GM21381 (cell line): ENCODE results near the gene PNRC2.
"Not testable (repeated sequence)": the region's sequence is repeated elsewhere in the genome, so short reads cannot be mapped to it uniquely, and the experiment has no call there.

Source experiments
- ATAC-seq: cut with Tn5 transposase; IDR thresholded peaks from one replicate; pipeline ENCODE4 v1.9.1; 2021; ENCODE audit warnings: mild to moderate bottlenecking, moderate library complexity; ENCODE audit not compliant: unreplicated experiment

The PNRC2 gene

DNA sequence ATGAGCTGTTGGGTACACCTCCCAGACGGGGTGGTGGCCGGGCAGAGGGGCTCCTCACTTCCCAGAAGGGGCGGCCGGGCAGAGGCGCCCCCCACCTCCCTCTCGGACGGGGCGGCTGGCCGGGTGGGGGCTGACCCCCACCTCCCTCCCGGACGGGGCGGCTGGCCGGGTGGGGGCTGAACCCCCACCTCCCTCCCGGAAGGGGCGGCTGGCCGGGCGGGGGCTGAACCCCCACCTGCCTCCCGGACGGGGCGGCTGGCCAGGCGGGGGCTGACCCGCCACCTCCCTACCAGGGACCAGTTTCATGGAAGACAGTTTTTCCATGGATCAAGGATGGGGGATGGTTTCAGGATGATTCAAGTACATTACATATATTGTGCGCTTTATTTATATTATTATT is 27.4 kb downstream of the PNRC2 start:
- ATAC-seq = not testable (repeated sequence)

DNA sequence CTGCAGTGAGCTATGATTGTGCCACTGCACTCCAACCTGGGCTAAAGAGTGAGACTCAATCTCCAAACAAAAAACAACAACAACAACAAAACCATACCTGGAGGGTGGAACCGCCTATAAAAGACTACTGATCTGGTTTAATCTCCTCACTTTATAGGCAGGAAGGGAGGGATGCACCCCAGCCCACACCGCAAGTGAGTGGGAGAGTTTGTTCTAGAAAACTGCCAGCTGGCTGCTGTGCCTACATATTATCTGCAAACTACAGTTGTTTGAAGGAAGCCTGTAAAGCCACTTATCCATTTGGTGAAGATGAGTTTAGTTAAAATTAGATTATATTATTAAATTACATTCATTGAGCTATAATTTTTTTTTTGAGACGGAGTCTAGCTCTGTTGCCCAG is 29.6 kb downstream of the PNRC2 start:
- ATAC-seq = no peak

DNA sequence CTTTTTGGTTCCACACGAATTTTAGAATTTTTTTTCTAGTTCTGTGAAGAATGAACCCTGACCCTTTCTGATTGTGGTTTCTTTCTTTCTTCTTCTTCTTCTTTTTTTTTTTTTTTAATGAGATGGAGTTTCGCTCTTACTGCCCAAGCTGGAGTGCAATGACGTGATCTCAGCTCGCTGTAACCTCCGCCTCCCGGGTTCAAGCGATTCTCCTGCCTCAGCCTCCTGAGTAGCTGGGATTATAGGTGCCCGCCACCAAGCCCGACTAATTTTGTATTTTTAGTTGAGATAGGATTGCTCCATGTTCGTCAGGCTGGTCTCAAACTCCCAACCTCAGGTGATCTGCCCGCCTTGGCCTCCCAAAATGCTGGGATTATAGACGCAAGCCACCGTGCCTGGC is 32.4 kb downstream of the PNRC2 start:
- not testable (repeated sequence) for ATAC-seq

DNA sequence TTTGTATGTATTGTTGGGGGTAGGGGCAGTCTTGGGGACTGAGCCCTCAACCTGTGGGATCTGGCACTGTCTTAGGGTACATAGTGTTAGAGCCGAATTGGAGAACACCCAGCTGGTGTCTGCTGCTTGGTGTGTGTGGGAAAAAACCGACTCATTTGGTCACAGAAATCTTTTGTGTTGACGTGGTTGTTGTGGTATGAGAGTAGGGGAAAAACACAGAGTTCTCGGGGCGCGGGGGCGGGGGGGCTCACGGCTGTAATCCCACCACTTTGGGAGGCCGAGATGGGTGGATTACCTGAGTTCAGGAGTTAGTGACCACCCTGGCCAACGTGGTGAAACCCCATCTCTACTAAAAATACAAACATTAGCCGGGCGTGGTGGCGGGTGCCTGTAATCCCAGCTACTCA is 35.8 kb downstream of the PNRC2 start:
- ATAC-seq = no peak

DNA sequence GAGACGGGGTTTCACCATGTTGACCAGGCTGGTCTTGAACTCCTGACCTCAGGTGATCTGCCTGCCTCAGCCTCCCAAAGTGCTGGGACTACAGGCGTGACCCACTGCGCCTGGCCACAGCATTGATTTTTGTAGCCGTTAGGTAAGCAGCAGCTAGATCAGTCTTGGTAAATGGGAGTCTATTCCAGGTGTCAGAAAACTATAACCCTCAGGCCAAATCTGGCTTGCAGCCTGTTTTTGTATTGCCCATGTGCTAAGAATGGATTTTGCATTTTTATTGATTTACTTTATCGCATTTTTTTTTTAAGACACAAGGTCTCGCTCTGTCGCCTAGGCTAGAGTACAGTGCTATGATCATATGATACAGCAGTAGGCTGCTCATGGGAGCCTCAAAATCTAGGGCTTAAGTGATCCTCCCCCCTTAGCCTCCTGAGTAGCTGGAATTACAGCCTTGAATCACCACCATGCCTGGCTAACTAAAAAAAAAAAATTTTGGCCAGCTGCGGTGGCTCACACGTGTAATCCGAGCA is 37.1 kb downstream of the PNRC2 start:
- no peak for ATAC-seq

DNA sequence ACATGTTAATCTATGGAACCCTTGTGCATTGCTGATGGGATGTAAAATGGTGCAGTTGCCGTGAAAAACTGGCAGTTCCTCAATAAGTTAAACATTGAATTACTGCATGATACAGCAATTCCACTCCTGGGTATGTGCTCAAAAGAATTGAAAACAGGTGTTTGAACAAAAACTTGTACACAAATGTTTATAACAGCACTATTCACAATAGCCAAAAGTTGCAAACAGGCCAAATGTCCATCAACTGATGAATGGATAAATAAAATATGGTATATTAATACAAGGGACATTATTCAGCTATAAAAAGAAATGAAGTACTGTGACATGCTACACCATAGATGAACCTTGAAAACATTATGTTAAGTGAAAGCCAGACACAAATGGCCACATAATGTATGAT is 38.2 kb downstream of the PNRC2 start:
- no peak for ATAC-seq

DNA sequence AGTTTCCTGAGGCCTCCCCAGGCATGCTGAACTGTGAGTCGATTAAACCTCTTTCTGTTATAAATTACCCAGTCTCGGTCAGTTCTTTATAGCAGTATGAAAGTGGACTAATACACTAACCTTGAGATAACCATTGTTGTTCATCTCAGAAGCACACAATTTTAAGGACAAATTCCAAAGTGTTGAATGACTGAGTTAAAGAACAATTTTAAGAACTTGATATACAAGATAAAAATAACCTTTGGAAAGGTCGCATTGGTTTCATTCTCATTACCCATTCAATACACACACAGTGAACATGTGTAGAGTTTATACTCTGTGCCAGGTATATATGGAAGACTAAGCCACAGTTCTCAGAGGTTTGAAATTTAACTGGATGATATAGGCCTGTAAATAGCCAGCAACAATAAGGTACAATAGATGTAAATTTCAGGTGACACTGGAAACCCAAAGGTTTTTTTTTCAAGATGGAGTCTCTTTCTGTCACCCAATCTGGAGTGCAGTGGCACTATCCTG is 39.6 kb downstream of the PNRC2 start:
- no peak for ATAC-seq

DNA sequence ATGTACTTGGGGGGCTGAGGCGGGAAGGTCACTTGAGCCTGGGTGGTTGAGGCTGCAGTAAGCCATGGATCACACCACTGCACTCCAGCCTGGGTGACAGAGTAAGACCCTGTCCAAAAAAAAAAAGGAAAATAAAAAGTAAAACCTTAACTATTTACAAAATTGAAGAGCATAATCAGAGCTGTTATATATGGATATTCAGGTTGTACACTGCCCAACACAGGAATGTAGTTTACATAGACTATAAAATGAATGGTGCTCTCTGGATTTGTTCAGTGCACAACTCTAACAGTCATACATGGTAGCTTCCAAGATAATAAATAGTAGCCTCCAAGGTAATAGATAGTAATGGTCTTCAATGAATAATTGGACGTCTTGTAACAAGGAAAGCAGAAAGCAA is 43.1 kb downstream of the PNRC2 start:
- no peak for ATAC-seq

DNA sequence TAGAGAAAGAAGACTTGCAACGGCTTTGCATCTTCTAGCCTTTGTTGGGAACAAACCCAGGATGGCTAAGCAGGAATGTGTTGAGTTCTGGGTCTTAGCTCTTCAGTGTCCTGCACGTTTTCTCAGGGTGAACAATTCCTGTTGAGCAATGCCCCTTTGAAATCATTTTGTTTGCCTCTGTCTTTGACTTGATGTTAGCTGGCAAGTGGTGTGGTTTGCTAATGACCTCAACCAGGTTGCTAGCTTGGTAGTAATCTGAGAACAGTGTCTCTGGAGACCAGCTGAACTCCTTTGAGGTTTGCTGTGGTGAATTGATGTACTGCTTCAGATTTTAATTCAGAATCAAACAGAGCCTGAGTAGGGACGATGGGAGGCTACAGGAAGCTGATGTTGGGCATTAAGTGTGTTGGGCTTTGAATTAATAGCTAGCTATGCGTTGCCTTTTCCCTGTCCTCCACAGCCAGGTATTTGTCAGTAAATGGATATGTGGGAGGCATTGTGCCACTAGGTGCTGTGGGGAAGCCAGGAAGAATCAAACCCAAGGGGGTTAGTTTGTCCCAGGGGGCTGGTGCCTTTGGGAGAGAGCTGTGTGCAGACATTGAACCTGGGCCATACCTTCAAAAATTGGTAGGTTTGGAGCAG is 43.8 kb downstream of the PNRC2 start:
- ATAC-seq = no peak

DNA sequence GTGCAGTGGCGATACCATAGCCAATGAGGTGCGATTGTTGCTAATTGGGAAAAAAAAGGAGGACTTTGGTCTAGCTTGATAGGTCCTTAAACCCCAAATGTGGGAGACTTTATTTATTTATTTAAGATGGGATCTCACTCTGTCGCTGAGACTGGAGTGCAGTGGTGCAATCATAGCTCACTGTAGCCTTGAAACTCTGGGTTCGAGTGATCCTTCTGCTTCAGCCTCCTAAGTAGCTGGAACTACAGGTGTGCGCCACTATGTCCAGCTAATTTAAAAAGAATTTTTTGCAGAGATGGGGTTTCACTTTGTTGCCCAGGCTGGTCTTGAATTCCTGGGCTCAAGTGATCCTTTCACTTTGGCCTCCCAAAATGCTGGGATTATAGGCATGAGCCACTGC is 44.5 kb downstream of the PNRC2 start:
- no peak for ATAC-seq

DNA sequence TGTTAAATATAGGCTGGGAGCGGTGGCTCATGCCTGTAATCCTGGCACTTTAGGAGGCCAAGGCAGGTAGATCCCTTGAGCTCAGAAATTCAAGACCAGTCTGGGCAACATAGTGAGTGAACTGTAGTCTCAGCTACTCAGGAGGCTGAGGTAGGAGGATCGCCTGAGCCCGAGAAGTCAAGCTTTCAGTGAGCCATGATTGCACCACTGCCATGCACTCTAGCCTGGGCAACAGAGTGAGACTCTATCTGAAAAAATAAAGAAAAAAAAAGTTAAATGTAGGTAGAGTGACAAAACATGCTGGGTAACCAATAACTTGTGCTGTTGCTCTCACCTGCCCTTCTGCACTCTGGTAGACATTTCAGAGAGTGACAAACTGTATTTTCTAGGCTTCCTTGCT is 45.5 kb downstream of the PNRC2 start:
- no peak for ATAC-seq

DNA sequence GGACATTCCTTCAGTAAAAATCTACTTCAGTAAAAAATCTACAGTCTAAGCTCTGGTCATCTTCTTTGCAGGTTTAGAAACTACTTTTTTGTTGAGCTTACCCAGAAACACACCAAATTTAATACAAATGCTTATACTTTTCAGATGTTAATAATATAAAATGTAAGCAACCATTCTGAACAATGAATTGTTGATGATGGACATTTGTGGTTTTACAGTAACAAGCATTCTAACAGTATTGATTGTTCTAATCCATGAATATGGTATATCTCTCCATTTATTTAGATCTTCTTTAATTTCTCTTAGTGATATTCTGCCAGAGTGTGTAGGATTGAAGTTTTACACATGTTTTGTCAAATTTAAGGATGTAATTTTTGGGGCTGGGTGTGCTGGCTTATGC is 47.5 kb downstream of the PNRC2 start:
- no peak for ATAC-seq

DNA sequence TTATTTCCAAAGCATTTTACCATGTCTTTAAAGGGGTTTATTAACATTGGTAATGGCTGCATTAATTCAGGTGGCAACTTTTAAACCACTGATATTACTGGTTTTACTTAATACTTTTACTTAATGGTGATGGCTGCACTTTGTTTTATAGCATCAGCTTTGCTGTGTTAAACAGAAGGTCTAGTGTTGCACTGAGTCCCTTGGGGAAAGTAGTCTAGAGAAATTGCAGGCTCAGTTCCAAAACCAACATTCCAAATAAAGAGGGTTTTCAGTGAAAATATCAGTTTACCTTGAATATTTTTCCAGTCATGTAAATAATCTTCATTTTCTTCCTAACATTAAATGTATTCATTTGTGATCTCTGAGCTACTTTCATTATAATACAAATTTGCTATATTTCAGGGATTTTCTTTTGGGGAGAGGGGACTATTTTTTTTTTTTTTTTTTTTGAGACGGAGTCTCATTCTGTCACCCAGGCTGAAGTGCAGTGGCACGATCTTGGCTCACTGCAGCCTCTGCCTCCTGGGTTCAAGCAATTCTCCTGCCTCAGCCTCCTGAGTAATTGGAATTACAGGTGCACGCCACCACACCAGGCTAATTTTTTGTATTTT is 49.1 kb downstream of the PNRC2 start:
- not testable (repeated sequence) for ATAC-seq

DNA sequence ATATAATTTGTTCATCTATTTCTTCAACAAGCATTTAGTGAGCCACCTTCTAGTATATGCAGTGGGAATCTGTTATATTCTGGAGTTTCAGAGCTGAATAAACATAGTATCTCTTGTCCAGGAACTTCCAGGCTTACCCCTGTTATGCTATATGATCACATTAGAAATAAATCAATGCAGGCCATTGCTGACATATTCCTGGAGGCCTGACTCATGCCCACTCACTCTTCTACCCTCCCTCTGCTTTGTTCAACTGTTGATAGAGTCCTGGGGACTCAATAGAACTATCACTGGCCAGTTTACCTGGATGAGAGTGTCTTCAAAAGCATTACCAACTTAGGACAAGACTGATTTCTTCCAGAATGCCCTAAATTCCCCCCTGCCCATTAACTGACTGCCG is 49.8 kb downstream of the PNRC2 start:
- ATAC-seq = no peak

DNA sequence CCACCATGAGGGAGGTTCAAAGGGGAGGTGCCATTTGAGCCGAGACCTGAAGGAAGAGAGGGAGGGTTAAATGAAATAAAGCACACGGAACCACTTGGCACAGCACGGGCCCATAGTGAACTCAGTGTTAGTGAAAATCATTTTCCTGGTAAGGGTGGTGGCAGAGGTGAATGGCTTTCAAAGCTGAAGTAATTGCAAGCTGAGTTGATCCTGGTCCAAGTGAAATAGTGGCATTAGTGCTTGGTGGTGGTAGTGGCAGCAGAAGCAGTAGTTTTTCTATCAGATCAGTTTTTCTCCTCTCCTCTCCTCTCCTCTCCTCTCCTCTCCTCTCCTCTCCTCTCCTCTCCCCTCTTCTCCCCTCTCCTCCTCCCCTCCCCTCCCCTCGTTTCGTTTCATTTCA is 51.0 kb downstream of the PNRC2 start:
- ATAC-seq = no peak

DNA sequence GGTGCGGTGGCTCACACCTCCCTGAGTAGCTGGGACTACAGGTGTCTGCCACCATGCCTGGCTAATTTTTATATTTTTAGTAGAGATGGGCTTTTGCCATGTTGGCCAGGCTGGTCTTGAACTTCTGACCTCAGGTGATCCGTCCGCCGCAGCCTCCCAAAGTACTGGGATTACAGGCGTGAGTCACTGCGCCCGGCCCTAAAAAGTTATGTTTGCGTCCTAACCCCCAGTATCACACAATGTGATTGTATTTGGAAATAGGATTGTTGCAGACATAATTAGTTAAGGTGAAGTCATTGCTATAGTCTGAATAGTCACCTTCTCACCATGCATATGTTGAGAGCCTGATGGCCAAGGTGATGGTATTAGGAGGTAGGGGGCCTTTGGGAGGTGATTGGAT is 53.2 kb downstream of the PNRC2 start:
- ATAC-seq = not testable (repeated sequence)
